A673 (cell line): ENCODE results near the gene PYROXD2. TPM values are rescaled to one million over a fixed set of nuclear protein-coding genes. Genes with fewer than 3 reads are reported as not detected.

Source experiments
- BruUV-seq: library from RNA; stranded (reverse); fragments of 400-500 nt; replicated peaks from 2 replicates; lab custom pipeline; 2021; lab: Mats Ljungman, UMichigan
- CTCF ChIA-PET: fragments of 300-600 bp; sonication (Branson Sonifier 250); formaldehyde crosslinking; loops from one replicate; lab custom pipeline; 2022; ENCODE audit warnings: antibody characterized with exemption; lab: Charles Lee
- POLR2A ChIA-PET: fragments of 300-600 bp; sonication (Branson Sonifier 250); formaldehyde crosslinking; loops from one replicate; lab custom pipeline; 2022; ENCODE audit warnings: antibody characterized with exemption; ENCODE audit not compliant: low non-redundant PET; lab: Charles Lee
- DNase-seq: peaks from one replicate; pipeline ENCODE4 v3.0.0-alpha.2; 2015; ENCODE audit warnings: low spot score
- H3K27ac ChIP-seq: fragments of 200-600 bp; sonication (generic); 2 replicates; pipeline ENCODE4 v1.5.1; 2016; ENCODE audit warnings: mixed run types, low read depth, mild to moderate bottlenecking, mixed read lengths, antibody characterized with exemption, low read length; ENCODE audit not compliant: poor library complexity, severe bottlenecking
- H3K27me3 ChIP-seq: fragments of 200-600 bp; sonication (generic); replicated peaks from 2 replicates; pipeline ENCODE4 v1.6.1; 2017; ENCODE audit warnings: mixed run types, low read depth, mild to moderate bottlenecking, mixed read lengths, antibody characterized with exemption, low read length; ENCODE audit not compliant: insufficient read depth, poor library complexity
- H3K36me3 ChIP-seq: fragments of 200-600 bp; sonication (generic); 2 replicates; pipeline ENCODE4 v1.6.1; 2016; ENCODE audit warnings: mixed run types, mild to moderate bottlenecking, mixed read lengths, antibody characterized with exemption, low read length; ENCODE audit not compliant: insufficient read depth, poor library complexity, severe bottlenecking
- H3K4me1 ChIP-seq: fragments of 200-600 bp; sonication (generic); 2 replicates; pipeline ENCODE4 v1.6.1; 2017; ENCODE audit warnings: mixed run types, mild to moderate bottlenecking, mixed read lengths, antibody characterized with exemption, low read length; ENCODE audit not compliant: insufficient read depth, poor library complexity, severe bottlenecking
- H3K4me3 ChIP-seq: fragments of 200-600 bp; sonication (generic); 2 replicates; pipeline ENCODE4 v1.5.1; 2016; ENCODE audit warnings: low read depth, mixed run types, mild to moderate bottlenecking, mixed read lengths, low read length; ENCODE audit not compliant: poor library complexity, severe bottlenecking
- H3K9me3 ChIP-seq: fragments of 200-600 bp; sonication (generic); 2 replicates; pipeline ENCODE4 v1.6.1; 2016; ENCODE audit warnings: mixed run types, low read depth, mild to moderate bottlenecking, mixed read lengths, antibody characterized with exemption, low read length; ENCODE audit not compliant: poor library complexity, severe bottlenecking
- CTCF ChIP-seq: fragments of 300-800, 200-600 bp; sonication (generic); conservative IDR thresholded peaks from 2 replicates; pipeline ENCODE4 v1.5.1; 2017; ENCODE audit warnings: low read depth, mild to moderate bottlenecking, antibody characterized with exemption, low read length, moderate library complexity, mixed read lengths
- EZH2 ChIP-seq: fragments of 200-600 bp; sonication (generic); IDR thresholded peaks from 2 replicates; pipeline ENCODE4 v1.6.1; 2017; ENCODE audit warnings: borderline replicate concordance, low read depth, mild to moderate bottlenecking, mixed read lengths, antibody characterized with exemption, low read length; ENCODE audit not compliant: poor library complexity, severe bottlenecking
- intact Hi-C: fragments of 100-400 bp; cut with micrococcal nuclease; formaldehyde crosslinking; loops from one replicate; pipeline ENCODE4 v1.10.0; 2022; ENCODE audit not compliant: unreplicated experiment
- total RNA-seq: library from RNA; stranded (reverse); gene quantifications from 2 replicates; pipeline ENCODE4 v1.2.3, GENCODE V29; 2021

Gene PYROXD2
- total RNA-seq, 1 experiment from 2014 or later, result 4.0 TPM

DNA sequence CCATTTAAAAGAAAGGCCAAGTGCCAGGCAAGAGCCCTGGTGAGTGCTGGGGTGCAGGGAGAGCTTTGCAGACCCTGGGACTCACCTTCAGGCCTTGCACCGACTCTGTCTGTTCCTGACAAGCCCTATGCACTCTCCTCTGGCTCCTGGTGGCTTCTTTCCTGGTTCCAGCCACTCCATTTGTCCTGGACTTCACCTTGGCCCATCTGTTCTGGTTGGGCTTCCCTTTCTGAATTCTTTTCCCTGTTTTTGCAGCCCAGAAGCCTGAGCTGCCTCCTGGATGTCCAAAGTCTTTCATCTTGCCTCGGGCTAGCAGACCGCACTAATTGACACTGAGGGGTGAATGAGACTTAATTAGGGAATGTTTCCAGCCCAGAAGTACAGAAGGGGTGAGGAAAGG is 60.5 kb downstream of the PYROXD2 start:
- Histone ChIP-seq H3K9me3 (no peaks in the 10 kb centered on the region), H3K4me3 (no peak overlapping the region), H3K36me3 (no peaks in the 10 kb centered on the region), H3K4me1 (no peaks in the 10 kb centered on the region), H3K27me3 (peaks cover 23% of the 10 kb centered on the region), H3K27ac (no peak overlapping the region)
- ChIA-PET CTCF (no interaction called here), POLR2A (no interaction called here)
- intact Hi-C loops, result no loop called here
- no peak for DNase-seq
- BruUV-seq, result no TSS peak
- TF ChIP-seq EZH2 (no peak), CTCF (no peak)

- intact Hi-C loops, result no loop called here
- no peaks in the 10 kb centered on the region for H3K9me3 ChIP-seq
- H3K4me1 ChIP-seq, result no peaks in the 10 kb centered on the region
- H3K36me3 ChIP-seq, result no peaks in the 10 kb centered on the region
- no peak for DNase-seq
- no peak overlapping the region for H3K4me3 ChIP-seq
- TF ChIP-seq CTCF, result no peak
- BruUV-seq, result no TSS peak
- ChIA-PET CTCF (no interaction called here), POLR2A (no interaction called here)
- H3K27ac ChIP-seq, result no peak overlapping the region
- H3K27me3 ChIP-seq, result peaks cover 23% of the 10 kb centered on the region
Observed at GRCh38 chr10:98353170-98353569, 61.8 kb downstream of the PYROXD2 start.

DNA sequence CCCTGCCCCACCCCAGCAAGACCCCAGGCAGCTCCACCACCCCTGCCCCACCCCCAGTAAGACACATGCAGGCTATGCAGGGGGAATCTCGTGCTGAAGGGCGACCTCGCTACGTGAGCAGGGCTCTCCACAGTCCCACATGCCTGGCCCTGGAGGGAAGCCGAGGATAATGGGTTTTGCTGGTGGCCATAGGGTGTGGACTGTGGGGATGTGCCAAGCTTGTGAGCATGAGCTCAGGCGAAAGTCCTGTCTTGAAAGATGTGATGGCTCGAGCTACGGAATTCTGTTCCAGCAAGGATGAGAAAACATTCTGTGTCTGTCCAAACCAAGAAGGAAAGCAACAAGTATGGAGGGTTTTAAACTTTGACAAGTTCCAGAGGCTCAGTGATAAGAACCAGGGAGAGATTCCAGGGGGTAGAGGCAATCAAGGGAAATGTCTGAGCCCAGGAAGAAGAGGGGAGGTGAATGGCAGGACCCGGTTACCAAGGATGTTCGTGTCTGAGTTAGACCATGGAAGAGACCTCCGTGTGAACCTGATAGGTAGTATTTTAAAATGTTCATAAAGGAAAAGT is 63.1 kb downstream of the PYROXD2 start:
- no peak overlapping the region for H3K27ac ChIP-seq
- POLR2A ChIA-PET, result no interaction called here
- H3K36me3 ChIP-seq, result no peaks in the 10 kb centered on the region
- no peak overlapping the region for H3K4me3 ChIP-seq
- no peak for TF ChIP-seq CTCF
- TF ChIP-seq EZH2, result no peak
- peaks cover 23% of the 10 kb centered on the region for H3K27me3 ChIP-seq
- peaks cover 9% of the 10 kb centered on the region for H3K9me3 ChIP-seq
- H3K4me1 ChIP-seq, result no peaks in the 10 kb centered on the region
- CTCF ChIA-PET, result interaction anchor here (0.7 kb wide), 1 partner anchor 38 kb away, joined by 7 read pairs; no protein-coding TSS in a partner anchor
- intact Hi-C loops, result no loop called here
- DNase-seq, result no peak
- BruUV-seq, result no TSS peak
